Esophagus muscularis mucosa (tissue), 4 donors: Measurements from ENCODE around the gene PCDHGC3. TPM values are rescaled to one million over a fixed set of nuclear protein-coding genes. Genes with fewer than 3 reads are reported as not detected.

Experiments used
- DNase-seq: peaks from one replicate; pipeline ENCODE4 v3.0.0-alpha.2; 2017; ENCODE audit errors: extremely low spot score
- H3K27ac ChIP-seq, 4 donors: fragments of 200-600 bp; sonication (generic); replicated peaks in 1 of 4; 1 replicate in 3 of 4; 2 replicates in 1 of 4; pipeline ENCODE4 v1.5.1; 2016 to 2019; ENCODE audit warnings: mild to moderate bottlenecking in 1 of 4
- H3K27me3 ChIP-seq, 4 donors: fragments of 200-600 bp; sonication (generic); one replicate each; pipeline versions ENCODE4 v1.5.1 to v1.6.0; 2016 to 2019
- H3K36me3 ChIP-seq, 4 donors: fragments of 200-600 bp; sonication (generic); one replicate each; pipeline ENCODE4 v1.5.1; 2016 to 2019
- H3K4me1 ChIP-seq, 4 donors: fragments of 200-600 bp; sonication (generic); one replicate each; pipeline ENCODE4 v1.5.1; 2016 to 2019
- H3K4me3 ChIP-seq, 4 donors: fragments of 200-600 bp; sonication (generic); 1 replicate in 2 of 4; 2 replicates in 2 of 4; pipeline ENCODE4 v1.5.1; 2016 to 2019; ENCODE audit warnings: mild to moderate bottlenecking in 4 of 4, moderate library complexity in 1 of 4
- H3K9me3 ChIP-seq, 4 donors: fragments of 200-600 bp; sonication (generic); 1 replicate in 3 of 4; 2 replicates in 1 of 4; pipeline ENCODE4 v1.5.1; 2016 to 2019
- EP300 ChIP-seq: sonication (generic); formaldehyde crosslinking; IDR thresholded peaks from one replicate; pipeline ENCODE4 v1.6.1; 2017; ENCODE audit warnings: antibody characterized with exemption
- POLR2A ChIP-seq: fragments of 450-650 bp; IDR thresholded peaks from one replicate; pipeline ENCODE4 v1.6.1; 2017; ENCODE audit warnings: antibody characterized with exemption, moderate library complexity, mild to moderate bottlenecking, low read depth
- POLR2AphosphoS5 ChIP-seq, 2 donors: sonication (generic); formaldehyde crosslinking; IDR thresholded peaks; one replicate each; pipeline ENCODE4 v1.6.1; 2017; ENCODE audit warnings: antibody characterized with exemption in 2 of 2
- WGBS: methylation state at CpG from one replicate; pipeline ENCODE4 v1.1.5; 2018; 5-methylcytosine and 5-hydroxymethylcytosine counted together
- intact Hi-C: fragments of 100-400 bp; cut with DNase I; formaldehyde crosslinking; loops from one replicate; pipeline ENCODE4 v1.15.1; 2023
- total RNA-seq, 4 donors: library from RNA; depleted of rRNA; stranded (reverse); fragments of >200 nt; gene quantifications; one replicate each; pipeline versions ENCODE4 v1.1.0 to v1.2.1, GENCODE V29; 2016
- TF ChIP-seq, protein P1 (sequence below), 3 experiments: fragments of 200-600 bp in 2 of 3; fragments of 450-650 bp in 1 of 3; sonication (generic) in 2 of 3; IDR thresholded peaks; one replicate each; pipeline ENCODE4 v1.5.1; 2017 to 2019; ENCODE audit warnings: antibody characterized with exemption in 3 of 3, mild to moderate bottlenecking in 2 of 3, moderate library complexity in 1 of 3

The PCDHGC3 gene
- total RNA-seq, 4 donors from 2014 or later, result 56.5 to 81.1 (median 65.5) TPM

DNA sequence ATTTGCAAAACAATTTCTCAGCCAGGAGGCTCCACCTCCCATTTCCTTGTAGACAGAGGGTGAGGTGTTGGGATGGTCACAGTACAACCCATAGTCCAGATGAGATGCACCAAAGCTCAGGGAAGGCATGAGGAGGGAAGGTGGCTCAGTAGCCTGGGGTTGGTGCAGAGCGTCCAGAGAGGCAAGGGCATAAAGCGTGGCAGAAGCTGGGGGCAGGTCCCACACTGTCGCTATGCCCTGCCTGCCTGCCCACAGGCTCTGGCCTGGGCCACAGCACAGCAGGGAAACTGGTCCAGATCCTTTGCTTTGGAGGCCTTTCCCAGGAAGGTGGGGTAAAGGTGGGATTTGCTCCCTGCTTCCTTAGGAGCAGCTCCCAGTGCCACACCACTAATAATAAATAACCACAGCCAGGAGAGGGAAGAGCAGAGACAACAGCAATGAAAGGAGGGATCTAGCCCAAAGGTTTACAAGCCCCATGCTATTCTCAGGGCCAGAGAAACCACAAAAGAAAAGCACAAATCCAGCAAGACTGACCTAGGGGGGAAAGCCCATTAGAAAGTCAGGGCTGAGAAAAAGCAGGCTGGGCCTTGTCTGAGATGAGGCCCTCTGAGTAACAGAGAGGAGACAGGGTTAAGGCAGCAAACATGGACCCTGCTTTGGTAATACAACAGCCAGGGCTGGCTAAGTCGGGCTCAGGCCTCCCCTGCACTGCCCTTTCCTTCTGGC, 40.3 kb downstream of the PCDHGC3 start:
- intact Hi-C loops, result loop anchor here (2.0 kb wide), 1 partner anchor 39 kb away; no protein-coding TSS in a partner anchor
- peaks cover 0 to 51% (median 33%) of the 10 kb centered on the region in 4 donors for H3K36me3 ChIP-seq
- no peaks in the 10 kb centered on the region for H3K27me3 ChIP-seq
- H3K4me1 ChIP-seq, result peaks cover 56 to 80% (median 66%) of the 10 kb centered on the region in 4 donors
- H3K27ac ChIP-seq, result peak overlapping the region; percentile 33 to 97 (median 93)
- DNase-seq, result no peak
- no peaks in the 10 kb centered on the region for H3K9me3 ChIP-seq
- TF ChIP-seq, protein P1, sequence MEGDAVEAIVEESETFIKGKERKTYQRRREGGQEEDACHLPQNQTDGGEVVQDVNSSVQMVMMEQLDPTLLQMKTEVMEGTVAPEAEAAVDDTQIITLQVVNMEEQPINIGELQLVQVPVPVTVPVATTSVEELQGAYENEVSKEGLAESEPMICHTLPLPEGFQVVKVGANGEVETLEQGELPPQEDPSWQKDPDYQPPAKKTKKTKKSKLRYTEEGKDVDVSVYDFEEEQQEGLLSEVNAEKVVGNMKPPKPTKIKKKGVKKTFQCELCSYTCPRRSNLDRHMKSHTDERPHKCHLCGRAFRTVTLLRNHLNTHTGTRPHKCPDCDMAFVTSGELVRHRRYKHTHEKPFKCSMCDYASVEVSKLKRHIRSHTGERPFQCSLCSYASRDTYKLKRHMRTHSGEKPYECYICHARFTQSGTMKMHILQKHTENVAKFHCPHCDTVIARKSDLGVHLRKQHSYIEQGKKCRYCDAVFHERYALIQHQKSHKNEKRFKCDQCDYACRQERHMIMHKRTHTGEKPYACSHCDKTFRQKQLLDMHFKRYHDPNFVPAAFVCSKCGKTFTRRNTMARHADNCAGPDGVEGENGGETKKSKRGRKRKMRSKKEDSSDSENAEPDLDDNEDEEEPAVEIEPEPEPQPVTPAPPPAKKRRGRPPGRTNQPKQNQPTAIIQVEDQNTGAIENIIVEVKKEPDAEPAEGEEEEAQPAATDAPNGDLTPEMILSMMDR (IDR thresholded peaks at IDR 0.05), result no peak
- TF ChIP-seq POLR2AphosphoS5 (IDR thresholded peaks at IDR 0.05), result no peak
- no peak for TF ChIP-seq POLR2A
- TF ChIP-seq EP300, result no peak
- H3K4me3 ChIP-seq, result no peak overlapping the region
- WGBS, result 78% methylated on average over 4 of the region's 4 CpGs

DNA sequence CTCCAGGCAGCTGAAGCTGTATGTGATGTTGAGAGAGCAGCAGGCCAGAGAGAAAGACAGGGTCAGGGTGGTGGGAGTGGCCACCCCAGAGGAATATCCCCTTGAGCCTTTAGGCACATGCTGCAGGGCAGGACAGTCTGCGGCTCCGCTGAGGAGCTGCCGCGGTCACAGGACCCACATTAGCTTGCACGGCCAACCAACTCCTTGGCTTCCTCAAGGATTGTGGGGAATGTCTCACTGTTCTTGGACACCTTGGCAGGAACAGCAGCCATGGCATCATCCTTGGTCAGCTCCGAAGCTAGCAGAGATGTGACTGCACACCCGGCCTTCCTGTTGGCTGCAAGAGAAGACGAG, 40.9 kb downstream of the PCDHGC3 start:
- Histone ChIP-seq H3K9me3 (no peaks in the 10 kb centered on the region), H3K4me1 (peaks cover 61 to 85% (median 72%) of the 10 kb centered on the region in 4 donors), H3K4me3 (no peak overlapping the region)

DNA sequence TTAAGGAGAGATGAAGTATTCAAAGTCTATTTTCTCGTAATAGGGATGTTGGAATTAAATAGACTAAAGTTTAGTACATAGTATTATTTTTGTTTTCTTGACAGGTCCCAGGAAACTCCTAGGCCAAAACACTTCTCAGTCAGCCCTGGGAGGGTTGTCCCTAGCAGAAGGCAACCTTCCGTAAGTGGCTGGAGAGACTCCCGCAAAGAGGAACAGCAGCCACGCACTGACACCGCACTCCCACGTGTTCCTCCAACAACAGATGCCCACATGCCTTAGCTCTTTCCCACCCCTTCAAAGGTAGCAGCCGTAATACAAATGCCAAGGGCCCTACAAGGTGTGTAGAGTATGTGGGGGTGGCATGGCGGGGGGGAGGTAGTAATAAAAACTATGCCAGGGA, 41.5 kb downstream of the PCDHGC3 start:
- no peaks in the 10 kb centered on the region for H3K9me3 ChIP-seq
- H3K27me3 ChIP-seq, result no peaks in the 10 kb centered on the region
- peaks cover 64 to 87% (median 75%) of the 10 kb centered on the region in 4 donors for H3K4me1 ChIP-seq
- H3K27ac ChIP-seq, result peak overlapping the region in 1 of 4 donors; percentile 95
- no peak overlapping the region for H3K4me3 ChIP-seq
- intact Hi-C loops, result no loop called here
- no peak for DNase-seq
- TF ChIP-seq, protein P1 (IDR thresholded peaks at IDR 0.05), result no peak
- no peak for TF ChIP-seq EP300
- no peak for TF ChIP-seq POLR2A
- no peak for TF ChIP-seq POLR2AphosphoS5 (IDR thresholded peaks at IDR 0.05)
- H3K36me3 ChIP-seq, result peaks cover 0 to 41% (median 24%) of the 10 kb centered on the region in 4 donors
- WGBS, result 94% methylated on average over 8 of the region's 8 CpGs

More for the DNA sequence above, 40.9 kb downstream of the PCDHGC3 start:
- Histone ChIP-seq H3K27me3 (no peaks in the 10 kb centered on the region), H3K27ac (peak overlapping the region; percentile 33 to 97 (median 93)), H3K36me3 (peaks cover 0 to 45% (median 27%) of the 10 kb centered on the region in 4 donors)
- WGBS, result 74% methylated on average over 5 of the region's 8 CpGs
- intact Hi-C loops, result no loop called here
- no peak for DNase-seq
- TF ChIP-seq POLR2AphosphoS5 (IDR thresholded peaks at IDR 0.05) (no peak), EP300 (no peak), POLR2A (no peak)
- TF ChIP-seq, protein P1 (IDR thresholded peaks at IDR 0.05), result no peak

DNA sequence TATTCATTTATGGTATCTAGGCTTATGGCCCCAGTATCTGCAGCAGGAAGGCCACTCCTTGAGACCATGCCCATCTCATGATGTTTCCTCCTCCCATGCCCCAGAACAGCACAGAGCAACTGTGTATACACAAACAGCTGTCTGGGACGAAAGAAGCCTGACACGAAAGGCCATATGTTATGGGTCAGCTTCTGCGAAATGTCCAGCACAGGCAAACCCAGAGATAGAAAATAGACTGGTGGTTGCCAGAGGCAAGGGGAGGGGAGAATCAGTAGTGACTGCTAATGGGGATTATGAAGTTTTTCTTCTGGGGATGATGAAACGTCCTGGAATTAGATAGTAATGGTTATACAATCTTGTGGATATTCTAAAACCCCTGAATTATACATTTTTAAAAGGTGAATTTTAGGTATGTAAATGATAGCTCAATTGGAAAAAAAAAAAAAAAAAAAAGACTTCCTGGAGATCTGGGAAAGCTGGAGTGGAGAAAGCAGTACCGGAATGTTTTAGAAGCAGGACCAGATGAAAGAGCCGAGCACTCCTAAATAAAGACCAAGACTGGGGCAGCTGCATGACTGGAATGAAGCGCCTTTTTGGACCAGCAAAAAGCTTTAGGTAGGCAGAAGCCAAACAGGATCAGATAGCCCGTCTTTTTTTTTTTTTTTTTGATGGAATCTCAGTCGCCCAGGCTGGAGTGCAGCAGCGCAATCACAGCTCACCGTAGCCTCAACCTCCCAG, 42.3 kb downstream of the PCDHGC3 start:
- Histone ChIP-seq H3K9me3 (no peaks in the 10 kb centered on the region), H3K4me1 (peaks cover 64 to 87% (median 72%) of the 10 kb centered on the region in 4 donors), H3K27me3 (no peaks in the 10 kb centered on the region), H3K4me3 (no peak overlapping the region), H3K27ac (peak overlapping the region in 1 of 4 donors; percentile 95), H3K36me3 (peaks cover 0 to 41% (median 27%) of the 10 kb centered on the region in 4 donors)
- DNase-seq, result no peak
- intact Hi-C loops, result no loop called here
- WGBS, result 87% methylated on average over 11 of the region's 11 CpGs
- TF ChIP-seq, protein P1 (IDR thresholded peaks at IDR 0.05), result no peak
- TF ChIP-seq POLR2AphosphoS5 (IDR thresholded peaks at IDR 0.05) (no peak), EP300 (no peak), POLR2A (no peak)
